GM18951 (cell line): ENCODE data around the gene BRD7.

Source experiments
- POLR2A ChIP-seq: IDR thresholded peaks from 4 replicates; pipeline ENCODE4 v1.6.1; 2011; ENCODE audit warnings: mild to moderate bottlenecking; ENCODE audit not compliant: insufficient read length, insufficient read depth; ENCODE audit errors: extremely low read depth
- in situ Hi-C: fragments of 300-500 bp; cut with MboI; formaldehyde crosslinking; loops from one replicate; pipeline ENCODE4 v1.12.0; 2022; ENCODE audit warnings: low sequenced_read_pairs, mixed read lengths, inconsistent platforms; ENCODE audit not compliant: unreplicated experiment

BRD7 gene

DNA sequence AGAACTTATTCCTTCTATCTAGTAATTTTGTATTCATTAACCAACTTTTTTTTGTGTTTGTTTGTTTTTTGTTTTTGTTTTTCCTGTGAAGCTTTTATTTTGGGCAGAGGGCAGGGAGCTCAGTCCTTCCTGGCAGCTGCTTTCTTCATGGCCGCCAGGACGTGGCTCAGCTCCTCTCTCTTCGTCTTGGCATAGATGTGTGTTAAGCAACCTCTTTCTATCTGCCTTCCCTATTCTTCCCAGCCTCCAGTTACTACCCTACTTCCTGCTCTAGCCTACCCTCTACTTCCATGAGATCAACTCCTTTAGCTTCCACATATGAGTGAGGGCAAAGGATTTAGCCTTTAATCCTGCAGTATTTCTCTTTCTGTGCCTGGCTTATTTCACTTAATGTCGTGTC, 8.2 kb upstream of the BRD7 start:
- no peak for TF ChIP-seq POLR2A
- in situ Hi-C loops = loop anchor here (25.0 kb wide), 1 partner anchor 435 kb away; no protein-coding TSS in a partner anchor

DNA sequence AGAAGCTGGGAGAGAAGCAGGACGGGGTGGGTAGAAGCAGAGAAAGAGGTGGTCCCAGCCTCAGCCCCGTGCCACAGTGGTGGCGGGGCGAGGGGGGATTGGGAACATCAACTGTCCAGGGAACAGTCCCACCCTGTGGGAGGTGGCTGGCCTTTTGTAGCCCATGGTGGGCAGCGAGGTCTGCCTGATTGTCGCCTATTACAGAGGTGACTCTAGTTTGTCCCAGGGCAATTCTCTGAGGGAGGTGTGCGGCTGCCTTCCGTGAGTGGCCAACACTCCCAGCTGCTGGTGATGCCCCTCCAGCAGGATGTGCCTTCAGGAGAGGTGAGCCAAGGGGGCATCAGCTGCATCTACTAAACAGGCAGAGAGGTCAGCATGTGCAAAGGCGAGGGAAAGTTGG, 5.0 kb upstream of the BRD7 start:
- no peak for TF ChIP-seq POLR2A
- in situ Hi-C loops = no loop called here

DNA sequence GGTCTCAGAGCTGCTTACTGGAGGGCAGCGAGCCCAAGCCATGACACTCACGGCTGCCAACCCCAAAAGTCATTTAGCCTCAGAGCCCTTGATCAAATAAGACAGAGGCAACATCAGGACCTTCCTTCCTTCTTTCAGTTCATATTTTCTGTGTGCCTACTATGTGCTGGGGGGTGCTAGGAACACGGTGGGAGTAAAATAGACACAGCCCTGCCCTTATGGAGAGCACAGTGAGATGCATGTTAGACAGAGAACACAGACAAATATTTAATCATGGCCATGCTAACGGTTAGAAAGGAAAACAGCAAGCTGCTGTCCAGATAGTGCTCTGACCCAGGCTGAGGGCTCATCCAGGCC, 4.5 kb upstream of the BRD7 start:
- in situ Hi-C loops = no loop called here
- TF ChIP-seq POLR2A = no peak

DNA sequence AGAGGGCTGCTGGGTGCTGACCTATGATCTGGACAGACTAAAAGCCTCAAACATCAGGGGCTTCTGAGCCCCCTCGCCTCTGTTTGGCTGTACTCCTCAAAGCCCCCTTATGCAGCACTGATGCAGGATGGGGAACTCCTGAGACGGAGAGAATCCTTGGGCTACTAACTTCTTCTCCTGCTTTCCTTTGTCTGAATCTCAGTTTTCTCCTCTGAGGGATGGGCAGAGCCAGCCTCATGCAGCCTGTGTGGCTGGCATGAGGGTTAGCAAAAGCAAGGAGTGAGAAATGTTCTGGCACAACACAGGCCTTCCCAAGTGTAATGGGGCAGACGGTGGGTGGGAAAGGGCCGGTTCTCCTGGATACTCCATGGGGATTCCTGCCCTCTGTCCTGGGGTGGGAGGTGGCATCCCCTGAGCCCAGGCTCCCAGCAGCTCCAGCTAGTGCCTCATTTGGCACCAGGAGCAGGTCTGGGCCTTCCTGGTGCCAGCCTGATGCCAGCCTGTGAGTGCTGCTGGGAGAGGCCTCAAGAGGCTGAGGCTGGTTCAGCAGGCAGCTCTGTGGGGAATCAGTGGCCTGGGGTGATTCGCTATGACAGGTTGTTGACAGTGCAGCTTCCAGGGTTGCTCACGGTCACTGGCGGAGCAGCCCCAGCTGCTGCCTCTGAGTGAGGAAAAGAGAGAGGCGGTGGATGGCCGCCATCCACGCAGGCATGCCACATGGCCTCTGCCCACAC, 4.0 kb upstream of the BRD7 start:
- TF ChIP-seq POLR2A = no peak
- in situ Hi-C loops = no loop called here

DNA sequence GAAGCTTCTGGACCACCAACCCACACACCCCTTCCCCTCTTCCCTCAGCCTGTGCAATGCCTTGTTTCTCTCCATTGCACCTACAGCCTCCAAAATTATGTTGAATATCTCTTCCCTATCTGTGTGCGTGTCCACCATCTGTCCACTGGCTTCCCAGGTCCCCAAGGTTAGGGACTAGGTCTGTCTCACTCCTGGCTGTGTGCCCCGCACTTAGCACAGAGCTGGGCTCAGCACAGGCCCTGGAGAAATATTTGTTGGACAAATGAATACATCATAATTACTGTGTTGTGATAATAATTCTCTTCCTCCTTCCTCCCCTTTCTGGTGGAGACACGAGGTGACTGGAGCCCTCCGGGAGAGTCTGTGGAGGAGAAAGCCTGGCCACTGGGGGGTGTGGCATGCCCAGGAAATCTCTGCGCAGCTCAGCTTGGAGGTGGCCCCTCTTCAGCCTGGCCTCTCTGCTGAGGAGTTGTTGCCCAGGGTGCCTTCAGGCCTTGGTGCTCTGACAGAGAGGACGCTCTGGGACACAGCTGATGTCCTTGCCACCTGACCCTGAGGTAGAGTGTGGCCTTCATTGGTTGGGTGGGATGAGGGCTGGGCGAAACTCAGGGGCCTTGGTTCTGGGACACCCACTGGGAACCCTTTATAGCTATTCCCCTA, 3.3 kb upstream of the BRD7 start:
- in situ Hi-C loops = no loop called here
- TF ChIP-seq POLR2A = no peak

DNA sequence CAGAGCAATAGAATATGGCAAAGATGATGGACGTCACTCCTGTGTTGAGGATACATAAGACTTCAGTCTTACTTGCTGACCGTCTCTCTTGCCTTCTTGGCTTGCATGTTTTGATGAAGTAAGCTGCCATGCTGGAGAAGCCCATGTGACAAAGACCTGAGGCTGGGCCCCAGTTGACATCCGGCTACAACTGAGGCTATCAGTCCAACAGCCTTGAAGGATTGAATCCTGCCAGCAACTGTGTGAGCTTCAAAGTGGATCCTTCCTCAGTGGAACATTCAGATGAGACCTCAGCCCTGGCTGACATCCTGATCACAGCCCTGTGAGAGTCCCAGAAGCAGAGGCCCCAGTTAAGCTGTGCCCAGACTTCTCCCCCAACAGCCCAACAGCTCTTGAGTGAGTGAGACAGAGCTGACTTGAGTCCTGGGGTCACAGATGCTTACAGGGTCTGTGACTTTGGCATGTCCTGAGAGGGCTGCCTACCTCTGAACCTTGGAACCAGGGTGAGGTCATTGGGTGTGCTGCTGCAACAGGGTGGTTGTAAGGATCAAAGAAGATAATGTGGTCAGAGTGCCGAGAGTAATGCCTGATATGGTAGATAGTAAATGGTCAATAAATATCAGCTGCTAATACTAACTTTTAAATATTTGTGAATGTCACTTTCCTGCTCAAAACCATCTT, 2.4 kb upstream of the BRD7 start:
- no peak for TF ChIP-seq POLR2A
- in situ Hi-C loops = no loop called here

DNA sequence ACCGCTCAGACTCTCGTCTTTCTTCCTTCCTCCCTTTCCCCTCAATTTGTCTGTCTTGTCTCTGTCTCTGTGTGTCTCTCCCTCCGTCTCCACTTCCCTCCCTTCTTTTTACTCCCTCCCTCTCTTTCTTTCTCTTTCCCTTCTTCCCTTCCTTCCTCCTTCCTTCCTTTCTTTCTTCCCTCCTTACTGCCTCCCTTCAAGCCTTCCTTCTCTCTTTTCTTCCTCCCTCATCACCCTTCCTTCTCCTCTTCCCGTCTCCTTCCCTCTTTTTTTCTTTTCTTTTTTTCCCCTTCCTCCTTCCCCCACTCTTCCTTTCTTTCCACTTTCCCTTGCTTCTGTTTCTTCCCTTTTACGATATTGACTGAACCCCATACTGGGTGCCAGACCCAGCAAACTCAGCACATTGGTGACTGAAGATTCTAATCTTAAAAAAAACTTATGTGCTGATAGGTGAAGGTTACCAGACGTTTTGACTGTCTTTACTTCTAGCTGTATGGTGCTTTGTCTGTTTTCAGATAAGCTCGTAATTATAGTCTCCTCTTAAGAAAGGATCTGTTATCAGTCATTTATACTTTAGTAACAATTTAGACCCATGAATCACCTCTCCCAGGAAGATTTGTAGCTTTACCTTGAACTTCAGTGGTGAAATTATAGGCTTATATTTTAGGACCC, 481 bp upstream of the BRD7 start:
- TF ChIP-seq POLR2A = no peak

DNA sequence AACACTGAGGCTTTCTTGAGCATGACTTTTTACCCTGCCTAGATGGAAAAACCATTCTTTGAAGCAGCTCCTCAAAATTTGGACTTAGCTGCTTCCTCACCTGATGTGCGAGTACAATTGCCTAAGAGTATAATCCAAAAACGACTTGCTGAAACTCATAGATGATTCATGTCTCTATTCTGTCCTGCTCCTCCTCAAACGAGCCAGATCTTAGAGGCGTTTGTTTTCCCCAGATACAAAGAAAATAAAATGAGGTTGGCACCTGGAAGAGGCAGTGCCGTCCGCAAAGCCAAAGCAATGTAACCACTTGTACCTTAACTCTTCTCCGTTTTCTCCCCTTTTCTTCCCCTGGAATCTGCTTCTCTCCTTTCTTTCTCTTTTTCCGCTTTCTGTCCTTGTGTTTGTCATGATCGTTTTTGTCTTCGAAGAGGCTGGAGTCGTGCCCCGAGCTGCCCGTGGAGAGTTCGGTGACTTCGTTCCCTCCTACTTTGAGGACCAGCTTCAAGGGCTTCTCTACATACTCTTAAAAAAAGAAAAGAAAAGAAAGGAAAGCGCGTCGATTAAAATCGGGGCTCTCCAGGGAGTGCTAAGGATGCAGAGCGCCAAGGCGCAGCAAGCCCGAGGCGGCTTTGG, 895 bp downstream of the BRD7 start:
- TF ChIP-seq POLR2A = no peak
- in situ Hi-C loops = no loop called here

More for the DNA sequence above, 481 bp upstream of the BRD7 start:
- in situ Hi-C loops = no loop called here

DNA sequence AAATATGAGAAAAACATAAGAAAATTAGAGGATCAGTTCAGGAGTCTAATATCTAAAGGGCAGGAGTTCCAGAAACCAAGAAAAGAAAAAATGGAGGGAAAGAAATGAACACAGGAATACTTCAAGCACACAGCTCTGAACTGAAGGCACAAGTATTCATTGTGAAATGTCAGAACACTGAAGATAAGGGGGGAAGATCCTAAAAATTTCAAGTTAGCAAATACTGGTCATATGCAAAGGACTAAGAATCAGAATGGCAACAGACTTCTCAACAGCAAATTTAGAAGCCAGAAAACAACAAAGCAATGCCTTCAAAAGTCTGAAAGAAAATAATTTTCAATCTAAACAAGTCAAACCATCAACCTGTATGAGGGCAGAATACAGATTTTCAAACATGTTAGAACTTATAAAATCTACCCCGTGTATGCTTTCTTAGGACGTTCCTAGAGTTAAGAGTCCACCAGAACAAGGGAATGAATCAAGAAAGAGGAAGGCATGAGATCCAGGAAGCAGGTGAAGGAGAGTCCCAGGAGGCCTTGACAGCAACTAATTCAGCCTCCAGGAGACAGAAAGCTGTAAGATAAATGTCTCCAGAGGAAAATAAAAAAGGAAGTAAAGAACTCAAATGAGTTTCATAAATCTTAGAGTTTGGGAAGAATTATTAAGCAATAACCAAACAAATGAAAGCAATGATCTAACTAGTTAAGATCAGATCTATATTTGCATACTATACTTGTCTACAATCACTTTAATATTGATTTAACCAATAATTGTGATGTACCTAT, 2.8 kb downstream of the BRD7 start:
- in situ Hi-C loops = no loop called here
- no peak for TF ChIP-seq POLR2A

DNA sequence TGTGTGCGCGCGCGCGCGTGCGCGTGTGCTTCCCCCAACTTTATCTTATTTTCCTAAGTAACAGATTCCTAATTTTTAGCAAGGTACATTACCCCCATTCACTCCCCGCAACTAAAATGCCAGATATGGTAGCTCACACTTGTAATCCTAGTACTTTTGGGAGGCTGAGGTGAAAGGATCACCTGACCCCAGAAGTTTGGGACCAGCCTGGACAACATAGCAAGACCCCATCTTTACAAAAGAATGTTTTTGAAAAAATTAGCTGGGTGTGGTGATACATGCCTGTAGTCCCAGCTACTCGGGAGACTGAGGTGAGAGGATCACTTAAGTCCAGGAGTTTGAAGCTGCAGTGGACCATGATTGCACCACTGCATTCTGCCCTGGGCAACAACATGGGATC, 5.1 kb downstream of the BRD7 start:
- in situ Hi-C loops = no loop called here

DNA sequence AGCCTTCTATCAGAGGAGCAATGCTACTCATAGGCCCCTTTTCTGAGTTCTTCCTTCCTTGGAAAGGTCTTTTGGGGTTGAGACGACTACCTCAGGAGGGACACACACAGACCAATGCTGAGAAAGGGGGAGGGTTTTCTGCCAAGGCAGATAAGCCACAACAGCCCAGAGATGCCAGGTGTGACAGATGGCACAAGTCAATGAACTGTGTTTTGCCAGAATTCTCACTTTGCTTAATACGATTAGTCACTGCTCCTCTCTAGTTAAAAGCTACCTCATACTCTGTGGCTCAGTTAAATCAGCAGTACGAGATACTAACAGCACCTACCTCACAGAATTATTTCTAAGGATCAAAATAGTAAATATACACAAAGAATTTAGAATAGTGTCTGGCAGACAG, 8.0 kb downstream of the BRD7 start:
- no peak for TF ChIP-seq POLR2A
- in situ Hi-C loops = no loop called here

More for the DNA sequence above, 5.1 kb downstream of the BRD7 start:
- TF ChIP-seq POLR2A = no peak

DNA sequence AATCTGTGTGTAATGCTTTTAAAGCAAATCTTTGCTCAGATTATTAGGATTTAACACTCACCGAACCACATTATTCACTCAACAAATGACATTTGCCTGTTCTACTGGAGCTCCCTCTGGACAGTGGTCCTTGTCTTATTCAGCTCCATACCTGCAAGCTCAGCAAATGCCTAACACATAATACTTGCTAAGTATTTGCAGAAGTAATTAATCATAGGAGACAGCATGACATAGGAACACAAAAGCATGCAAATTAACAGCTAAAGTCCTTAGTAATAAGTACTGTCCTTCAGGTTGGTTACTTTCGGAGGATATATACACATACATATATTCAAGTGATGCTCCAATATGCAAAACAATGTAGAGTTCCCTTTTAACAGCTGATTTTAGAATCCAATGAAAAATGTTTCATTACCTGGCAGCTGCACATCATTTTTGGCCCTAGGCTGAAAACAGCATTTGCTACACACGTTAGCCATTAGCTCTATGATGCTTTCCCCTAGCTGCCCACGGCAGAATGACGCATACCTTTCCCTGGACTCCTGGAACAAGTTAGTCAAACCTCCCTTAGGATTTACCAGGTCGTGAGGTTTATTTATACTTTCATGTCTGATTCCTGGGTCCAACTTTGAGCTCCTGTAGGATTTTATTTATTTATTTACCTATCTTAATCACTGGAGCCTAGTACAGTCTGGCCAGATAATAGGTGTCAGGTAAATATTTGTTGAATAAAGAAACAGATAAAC, 8.6 kb downstream of the BRD7 start:
- in situ Hi-C loops = no loop called here
- no peak for TF ChIP-seq POLR2A
